ENCODE measurements around the gene GAST. TPM values are rescaled to one million over a fixed set of nuclear protein-coding genes. Genes with fewer than 3 reads are reported as not detected.
A peak's percentile ranks its signal among the peaks of the same experiment; 100 is the strongest.

GAST gene
- total RNA-seq, 1 experiment from 2014 or later: not detected

GRCh38 chr17:41665566-41666236, 46.4 kb upstream of the GAST start:
- H3K23ac ChIP-seq (ENCODE audit: insufficient read length, low read depth, low read length): no peak overlapping the region
- H2BK5ac ChIP-seq (ENCODE audit: insufficient read length, low read length): no peak overlapping the region
- no peak overlapping the region for H4K91ac ChIP-seq (ENCODE audit: insufficient read length, low read depth, low read length)
- H3K27me3 Mint-ChIP-seq (ENCODE audit: low read depth): peaks cover 39% of the 10 kb centered on the region
- peaks cover 16 to 17% of the 10 kb centered on the region in 2 experiments for H3K4me1 Mint-ChIP-seq
- peaks cover 11% of the 10 kb centered on the region for H3K23me2 ChIP-seq (ENCODE audit: insufficient read length, low read depth, low read length, poor library complexity, severe bottlenecking)
- no peak overlapping the region for H3K4ac ChIP-seq (ENCODE audit: low read depth, low read length)
- H3K4me1 ChIP-seq (ENCODE audit: insufficient read depth, low read length): no peaks in the 10 kb centered on the region; the same call in 1 of the 2 replicates
- no peak overlapping the region for H3K56ac ChIP-seq (ENCODE audit: insufficient read length, low read depth, low read length)
- peak; percentile 99 for TF ChIP-seq CTCF (conservative IDR thresholded peaks at IDR 0.05)
- no peaks in the 10 kb centered on the region for H3K36me3 Mint-ChIP-seq (ENCODE audit: insufficient read depth in 1 of 3, low read depth in 3 of 3)
- H2BK20ac ChIP-seq (ENCODE audit: low read depth, low read length, poor library complexity, severe bottlenecking): no peak overlapping the region
- H2AFZ ChIP-seq (ENCODE audit: low read length): peak overlapping the region; percentile 7
- H3K9me3 Mint-ChIP-seq: no peaks in the 10 kb centered on the region
- H3K27me3 ChIP-seq (ENCODE audit: insufficient read depth, low read length): peaks cover 3% of the 10 kb centered on the region; the same call in 1 of the 2 replicates
- no peak overlapping the region for H4K5ac ChIP-seq (ENCODE audit: insufficient read length, low read depth, low read length)
- H2BK120ac ChIP-seq (ENCODE audit: low read depth, low read length, poor library complexity, severe bottlenecking): no peak overlapping the region
- H3K79me2 ChIP-seq (ENCODE audit: insufficient read depth, low read length): no peaks in the 10 kb centered on the region
- no peaks in the 10 kb centered on the region for H4K20me1 ChIP-seq (ENCODE audit: control insufficient read depth, insufficient read depth, insufficient read length)
- H3K9me3 ChIP-seq (ENCODE audit: control insufficient read depth, low read depth, low read length): no peaks in the 10 kb centered on the region
- H3K79me1 ChIP-seq (ENCODE audit: insufficient read depth, low read depth, low read length, poor library complexity, severe bottlenecking): no peaks in the 10 kb centered on the region
- peak overlapping the region; percentile 73 for H3K4me3 Mint-ChIP-seq
- no peak overlapping the region for H4K8ac ChIP-seq (replicated peaks; ENCODE audit: insufficient read length, low read depth, low read length)
- H3K27ac ChIP-seq (ENCODE audit: insufficient read length, low read depth, low read length): no peak overlapping the region
- no peak overlapping the region for H3K14ac ChIP-seq (ENCODE audit: insufficient read depth, low read length)
- no peak overlapping the region for H3T11ph ChIP-seq (ENCODE audit: low read length)
- no peak overlapping the region for H2BK12ac ChIP-seq (ENCODE audit: insufficient read length, low read depth, low read length)
- H3K27ac Mint-ChIP-seq: peak overlapping the region; percentile 9 to 82 (median 60); a peak in 2 of 7 replicates
- no peak overlapping the region for H2BK15ac ChIP-seq (ENCODE audit: low read depth, low read length)
- H3K4me2 ChIP-seq (ENCODE audit: insufficient read depth, insufficient read length, low read length): peak overlapping the region; percentile 29
- peak; percentile 95 for DNase-seq
- H3K9ac ChIP-seq (ENCODE audit: extremely low read depth, insufficient read length, low read length): no peak overlapping the region
- no peak overlapping the region for H2AK5ac ChIP-seq (ENCODE audit: insufficient read length, low read length)
- no CpG with 5 or more reads among the region's 39 CpGs for WGBS (ENCODE audit: extremely low coverage, insufficient read length, low lambda C conversion rate)
- H3K18ac ChIP-seq (ENCODE audit: insufficient read length, low read depth, low read length): peak overlapping the region; percentile 2
